Osteocyte (in vitro differentiated cells): ENCODE results near the gene TEF. TPM values are rescaled to one million over a fixed set of nuclear protein-coding genes. Genes with fewer than 3 reads are reported as not detected.

ENCODE experiments used
- DNase-seq: peaks from one replicate; pipeline ENCODE4 v3.0.0; 2021; ENCODE audit warnings: mixed read lengths; ENCODE audit not compliant: unreplicated experiment; ENCODE audit errors: extremely low spot score
- H3K27ac Mint-ChIP-seq: one replicate; pipeline ENCODE4 v1.8.0; 2021; ENCODE audit warnings: mild to moderate bottlenecking, mixed read lengths; ENCODE audit not compliant: unreplicated experiment
- H3K27me3 Mint-ChIP-seq: one replicate; pipeline ENCODE4 v1.8.0; 2021; ENCODE audit warnings: mixed read lengths; ENCODE audit not compliant: unreplicated experiment
- H3K36me3 Mint-ChIP-seq: one replicate; pipeline ENCODE4 v1.8.0; 2021; ENCODE audit warnings: mixed read lengths; ENCODE audit not compliant: unreplicated experiment
- H3K4me1 Mint-ChIP-seq: one replicate; pipeline ENCODE4 v1.8.0; 2021; ENCODE audit warnings: mixed read lengths; ENCODE audit not compliant: unreplicated experiment
- H3K4me3 Mint-ChIP-seq: one replicate; pipeline ENCODE4 v1.8.0; 2021; ENCODE audit warnings: mild to moderate bottlenecking, moderate library complexity, mixed read lengths; ENCODE audit not compliant: unreplicated experiment
- H3K9me3 Mint-ChIP-seq: one replicate; pipeline ENCODE4 v1.8.0; 2021; ENCODE audit warnings: mixed read lengths; ENCODE audit not compliant: unreplicated experiment
- CTCF ChIP-seq: fragments of 200-600 bp; sonication (generic); IDR thresholded peaks from 2 replicates; pipeline ENCODE4 v1.5.0; 2021; ENCODE audit warnings: antibody characterized with exemption, mild to moderate bottlenecking, moderate library complexity
- total RNA-seq: library from RNA; stranded (reverse); gene quantifications from 2 replicates; pipeline ENCODE4 v1.2.1, GENCODE V29; 2021

The TEF gene
- total RNA-seq, 1 donor from 2014 or later = 5.7 TPM

- Mint-ChIP-seq H3K4me1 (peaks cover 18% of the 10 kb centered on the region), H3K27me3 (peaks cover 7% of the 10 kb centered on the region), H3K9me3 (no peaks in the 10 kb centered on the region), H3K4me3 (no peak overlapping the region), H3K36me3 (no peaks in the 10 kb centered on the region), H3K27ac (no peak overlapping the region)
- TF ChIP-seq CTCF = no peak
- DNase-seq = no peak
Observed at GRCh38 chr22:41377846-41378245, 3.9 kb upstream of the TEF start.

- Mint-ChIP-seq H3K4me3 (peak overlapping the region; percentile 91), H3K4me1 (peaks cover 15% of the 10 kb centered on the region)
- no peak for DNase-seq
Observed at GRCh38 chr22:41380993-41381328, 781 bp upstream of the TEF start.

GRCh38 chr22:41382098-41382578 lies 396 bp downstream of the TEF start:
- Mint-ChIP-seq H3K4me1 (peaks cover 15% of the 10 kb centered on the region), H3K9me3 (no peaks in the 10 kb centered on the region), H3K36me3 (peaks cover under 1% of the 10 kb centered on the region), H3K27me3 (peaks cover 7% of the 10 kb centered on the region), H3K27ac (no peak overlapping the region), H3K4me3 (peak overlapping the region; percentile 91)
- TF ChIP-seq CTCF = no peak
- no peak for DNase-seq

More at GRCh38 chr22:41380993-41381328, 781 bp upstream of the TEF start:
- Mint-ChIP-seq H3K9me3 (no peaks in the 10 kb centered on the region), H3K27ac (peak overlapping the region; percentile 98), H3K27me3 (peaks cover 7% of the 10 kb centered on the region), H3K36me3 (no peaks in the 10 kb centered on the region)
- no peak for TF ChIP-seq CTCF

GRCh38 chr22:41382610-41383009 lies 868 bp downstream of the TEF start:
- Mint-ChIP-seq H3K36me3 (peaks cover 3% of the 10 kb centered on the region), H3K27ac (no peak overlapping the region), H3K27me3 (peaks cover 3% of the 10 kb centered on the region), H3K4me1 (peaks cover 15% of the 10 kb centered on the region), H3K4me3 (peak overlapping the region; percentile 91), H3K9me3 (no peaks in the 10 kb centered on the region)
- DNase-seq = no peak
- TF ChIP-seq CTCF = no peak

- peaks cover 15% of the 10 kb centered on the region for H3K4me1 Mint-ChIP-seq
- no peak for DNase-seq
- no peaks in the 10 kb centered on the region for H3K27me3 Mint-ChIP-seq
- H3K27ac Mint-ChIP-seq = no peak overlapping the region
- no peak for TF ChIP-seq CTCF
- no peaks in the 10 kb centered on the region for H3K9me3 Mint-ChIP-seq
- peak overlapping the region; percentile 91 for H3K4me3 Mint-ChIP-seq
- H3K36me3 Mint-ChIP-seq = peaks cover 4% of the 10 kb centered on the region
Observed at GRCh38 chr22:41383085-41383484, 1.3 kb downstream of the TEF start.
